MM.1S (cell line): ENCODE results near the gene FETUB.

Experiments used
- DNase-seq: peaks from one replicate; pipeline ENCODE4 v3.0.0-alpha.2; 2015
- H2AFZ ChIP-seq: fragments of 300-600 bp; sonication (generic); 2 replicates; pipeline ENCODE4 v1.6.0; 2016; ENCODE audit warnings: antibody characterized with exemption, low read length
- H3F3A ChIP-seq: fragments of 300-600 bp; sonication (generic); 2 replicates; pipeline ENCODE4 v1.6.1; 2016; ENCODE audit warnings: mild to moderate bottlenecking, antibody characterized with exemption, low read length, moderate library complexity, mixed read lengths; ENCODE audit not compliant: insufficient read depth
- H3K27ac ChIP-seq: fragments of 300-600 bp; sonication (generic); 2 replicates; pipeline ENCODE4 v1.5.1; 2016; ENCODE audit warnings: mild to moderate bottlenecking, low read length
- H3K27me3 ChIP-seq: fragments of 300-600 bp; sonication (generic); replicated peaks from 2 replicates; pipeline ENCODE4 v1.6.0; 2016; ENCODE audit warnings: low read length; ENCODE audit not compliant: insufficient read depth
- H3K36me3 ChIP-seq: fragments of 300-600 bp; sonication (generic); replicated peaks from 2 replicates; pipeline ENCODE4 v1.6.1; 2016; ENCODE audit warnings: mild to moderate bottlenecking, low read length, mixed read lengths; ENCODE audit not compliant: insufficient read depth
- H3K4me1 ChIP-seq: fragments of 300-600 bp; sonication (generic); 2 replicates; pipeline ENCODE4 v1.6.1; 2016; ENCODE audit warnings: low read length, mixed read lengths
- H3K4me2 ChIP-seq: fragments of 300-600 bp; sonication (generic); 2 replicates; pipeline ENCODE4 v1.6.0; 2016; ENCODE audit warnings: low read depth, low read length
- H3K4me3 ChIP-seq: fragments of 300-600 bp; sonication (generic); 2 replicates; pipeline ENCODE4 v1.5.1; 2016; ENCODE audit warnings: low read length, mixed read lengths
- H3K79me2 ChIP-seq: fragments of 300-600 bp; sonication (generic); 2 replicates; pipeline ENCODE4 v1.6.1; 2016; ENCODE audit warnings: mixed run types, low read length, mixed read lengths
- H3K9ac ChIP-seq: fragments of 300-600 bp; sonication (generic); 2 replicates; pipeline ENCODE4 v1.6.1; 2016; ENCODE audit warnings: low read length, mixed read lengths
- H3K9me2 ChIP-seq: fragments of 300-600 bp; sonication (generic); replicated peaks from 2 replicates; pipeline ENCODE4 v1.6.1; 2016; ENCODE audit warnings: mild to moderate bottlenecking, low read length, mixed read lengths; ENCODE audit not compliant: insufficient read depth
- H3K9me3 ChIP-seq: fragments of 300-600 bp; sonication (generic); replicated peaks from 2 replicates; pipeline ENCODE4 v1.6.1; 2016; ENCODE audit warnings: mild to moderate bottlenecking, low read length, mixed read lengths; ENCODE audit not compliant: insufficient read depth
- H4K20me1 ChIP-seq: fragments of 300-600 bp; sonication (generic); 2 replicates; pipeline ENCODE4 v1.6.1; 2016; ENCODE audit warnings: mild to moderate bottlenecking, low read length, moderate library complexity, mixed read lengths; ENCODE audit not compliant: insufficient read depth
- CTCF ChIP-seq: fragments of 300-600 bp; sonication (generic); IDR thresholded peaks from 2 replicates; pipeline ENCODE4 v1.5.1; 2016; ENCODE audit warnings: antibody characterized with exemption, low read length, mixed read lengths
- EZH2 ChIP-seq: fragments of 300-600 bp; sonication (generic); optimal IDR thresholded peaks from 2 replicates; pipeline ENCODE3; 2017; ENCODE audit warnings: low read depth, mild to moderate bottlenecking, antibody characterized with exemption, low read length, mixed read lengths
- EZH2phosphoT487 ChIP-seq: fragments of 300-600 bp; sonication (generic); IDR thresholded peaks from 2 replicates; pipeline ENCODE4 v1.6.1; 2018; ENCODE audit warnings: antibody characterized with exemption, low read length

Gene FETUB

GRCh38 chr3:186605078-186605477 is 35.1 kb upstream of the FETUB start:
- H3K79me2 ChIP-seq = no peaks in the 10 kb centered on the region
- DNase-seq = no peak
- H3K27me3 ChIP-seq = no peaks in the 10 kb centered on the region
- peaks cover 19% of the 10 kb centered on the region for H3K4me1 ChIP-seq
- H2AFZ ChIP-seq = no peak overlapping the region
- peaks cover 10% of the 10 kb centered on the region for H3F3A ChIP-seq
- no peak overlapping the region for H3K4me2 ChIP-seq
- TF ChIP-seq EZH2phosphoT487 (no peak), CTCF (no peak), EZH2 (no peak)
- no peaks in the 10 kb centered on the region for H3K36me3 ChIP-seq
- H3K9me3 ChIP-seq = no peaks in the 10 kb centered on the region
- no peaks in the 10 kb centered on the region for H4K20me1 ChIP-seq
- H3K4me3 ChIP-seq = no peak overlapping the region
- H3K9me2 ChIP-seq = no peaks in the 10 kb centered on the region
- H3K27ac ChIP-seq = no peak overlapping the region
- no peak overlapping the region for H3K9ac ChIP-seq

DNA sequence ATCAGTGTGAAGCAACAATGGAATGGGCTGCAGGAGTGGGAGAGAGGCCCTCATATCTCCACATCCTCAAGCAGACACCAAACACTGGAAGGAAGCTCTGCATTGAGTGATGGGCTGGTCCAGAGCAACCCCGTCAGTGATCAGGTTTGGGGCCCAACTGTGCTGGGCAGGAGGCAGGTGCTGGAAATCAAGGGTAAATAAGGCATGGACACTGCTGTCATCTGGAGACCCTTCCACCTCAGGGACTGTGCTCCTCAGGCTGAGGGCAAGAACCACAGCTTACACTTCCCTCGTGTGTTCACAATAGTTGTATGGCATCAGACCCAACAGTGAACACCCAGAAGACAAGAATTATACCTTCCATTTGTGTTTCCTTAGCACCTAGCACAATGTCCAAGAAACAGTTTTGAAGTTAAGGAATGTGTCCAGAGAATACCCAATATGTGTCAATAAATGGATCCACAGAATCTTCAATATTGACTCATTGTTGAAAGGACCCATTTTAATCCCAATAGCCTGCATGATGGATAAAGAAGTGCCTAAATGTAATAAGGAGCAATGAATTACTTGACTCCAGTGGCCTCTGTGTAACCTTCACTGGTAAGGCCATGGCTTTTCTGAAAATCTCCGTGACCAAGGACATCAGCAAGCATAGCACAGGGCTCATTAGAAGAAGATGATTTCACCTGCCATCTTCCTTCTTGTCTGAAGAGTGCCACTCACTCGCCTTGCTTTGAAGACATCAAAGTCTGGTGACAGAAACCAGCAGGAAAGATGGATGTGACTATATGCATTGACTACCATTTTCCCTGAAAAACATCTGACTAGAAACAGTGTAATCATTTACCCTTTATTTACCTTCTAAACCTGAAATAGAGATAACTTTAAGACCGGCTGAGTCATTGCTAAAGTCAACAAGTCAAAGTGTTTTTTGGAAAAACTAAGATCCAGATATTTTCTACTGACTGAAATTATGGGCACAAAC is 34.3 kb upstream of the FETUB start:
- Histone ChIP-seq H3K4me1 (peaks cover 19% of the 10 kb centered on the region), H3K4me2 (no peak overlapping the region), H3K9ac (no peak overlapping the region), H3K4me3 (no peak overlapping the region), H3K79me2 (no peaks in the 10 kb centered on the region), H3K9me3 (no peaks in the 10 kb centered on the region), H3F3A (peaks cover 10% of the 10 kb centered on the region), H3K36me3 (no peaks in the 10 kb centered on the region), H2AFZ (no peak overlapping the region), H3K9me2 (no peaks in the 10 kb centered on the region), H4K20me1 (no peaks in the 10 kb centered on the region), H3K27me3 (no peaks in the 10 kb centered on the region), H3K27ac (no peak overlapping the region)
- no peak for DNase-seq
- TF ChIP-seq EZH2 (no peak), EZH2phosphoT487 (no peak), CTCF (no peak)

GRCh38 chr3:186608624-186609215 is 31.5 kb upstream of the FETUB start:
- DNase-seq = peak; percentile 91
- Histone ChIP-seq H4K20me1 (no peaks in the 10 kb centered on the region), H3K4me1 (peaks cover 19% of the 10 kb centered on the region), H3K9me2 (no peaks in the 10 kb centered on the region), H3F3A (peaks cover 10% of the 10 kb centered on the region), H3K9ac (no peak overlapping the region), H3K4me3 (no peak overlapping the region), H2AFZ (peak overlapping the region; percentile 59), H3K27me3 (no peaks in the 10 kb centered on the region), H3K79me2 (no peaks in the 10 kb centered on the region), H3K9me3 (no peaks in the 10 kb centered on the region), H3K36me3 (no peaks in the 10 kb centered on the region), H3K27ac (peak overlapping the region; percentile 50; the same call in 1 of the 2 replicates), H3K4me2 (peak overlapping the region; percentile 51)
- TF ChIP-seq EZH2 (no peak), CTCF (no peak), EZH2phosphoT487 (no peak)
